ENCODE data around the gene KCNQ1OT1. TPM values are rescaled to one million over a fixed set of nuclear protein-coding genes. Genes with fewer than 3 reads are reported as not detected.

KCNQ1OT1 gene
- total RNA-seq, 1 experiment from 2014 or later: 2.4 TPM

GRCh38 chr11:2693271-2694261 is 6.2 kb downstream of the KCNQ1OT1 start (continued):
- TF ChIP-seq AFF4 (CRISPR knock-in tag; IDR thresholded peaks at IDR 0.05; ENCODE audit: borderline replicate concordance): no peak
- no peak; the same call in 1 of the 2 replicates for TF ChIP-seq ZNF232 (CRISPR knock-in tag; IDR thresholded peaks at IDR 0.05)
- no peak for TF ChIP-seq EMX1 (CRISPR knock-in tag; IDR thresholded peaks at IDR 0.05)
- no peak for TF ChIP-seq PREB (CRISPR knock-in tag; IDR thresholded peaks at IDR 0.05; ENCODE audit: borderline replicate concordance)
- TF ChIP-seq GTF2I (CRISPR knock-in tag; conservative IDR thresholded peaks at IDR 0.05): no peak
- TF ChIP-seq GABPB1 (CRISPR knock-in tag; IDR thresholded peaks at IDR 0.05): no peak
- no peak for TF ChIP-seq SMAD3 (CRISPR knock-in tag; IDR thresholded peaks at IDR 0.05; ENCODE audit: borderline replicate concordance)
- TF ChIP-seq ARID4B (CRISPR knock-in tag; IDR thresholded peaks at IDR 0.05; ENCODE audit: borderline replicate concordance): no peak
- no peak for TF ChIP-seq USF2 (CRISPR knock-in tag; IDR thresholded peaks at IDR 0.05)
- TF ChIP-seq E2F4 (CRISPR knock-in tag; IDR thresholded peaks at IDR 0.05; ENCODE audit: borderline replicate concordance, low read depth): no peak
- TF ChIP-seq E2F5 (CRISPR knock-in tag; IDR thresholded peaks at IDR 0.05): no peak
- TF ChIP-seq MYBL2 (CRISPR knock-in tag; IDR thresholded peaks at IDR 0.05): no peak
- no peak for TF ChIP-seq NR1H2 (CRISPR knock-in tag; IDR thresholded peaks at IDR 0.05)
- no peak for TF ChIP-seq HMGXB4 (CRISPR knock-in tag; IDR thresholded peaks at IDR 0.05)
- TF ChIP-seq CDX4 (CRISPR knock-in tag; IDR thresholded peaks at IDR 0.05; ENCODE audit: borderline replicate concordance): no peak
- TF ChIP-seq CTCF (IDR thresholded peaks at IDR 0.05): no peak
- no peak for TF ChIP-seq JUN (CRISPR knock-in tag; IDR thresholded peaks at IDR 0.05)
- no peak for TF ChIP-seq ZNF671 (CRISPR knock-in tag; IDR thresholded peaks at IDR 0.05)
- no peak for TF ChIP-seq TP53 (CRISPR knock-in tag; IDR thresholded peaks at IDR 0.05)
- no peak for TF ChIP-seq HMGA2 (CRISPR knock-in tag; IDR thresholded peaks at IDR 0.05)
